GM19099 (cell line): ENCODE measurements around the gene SLC1A2.

Source experiments
- POLR2A ChIP-seq: IDR thresholded peaks from 3 replicates; pipeline ENCODE4 v1.6.1; 2011; ENCODE audit warnings: low read depth; ENCODE audit not compliant: insufficient read length; ENCODE audit errors: extremely low read depth

SLC1A2 gene

DNA sequence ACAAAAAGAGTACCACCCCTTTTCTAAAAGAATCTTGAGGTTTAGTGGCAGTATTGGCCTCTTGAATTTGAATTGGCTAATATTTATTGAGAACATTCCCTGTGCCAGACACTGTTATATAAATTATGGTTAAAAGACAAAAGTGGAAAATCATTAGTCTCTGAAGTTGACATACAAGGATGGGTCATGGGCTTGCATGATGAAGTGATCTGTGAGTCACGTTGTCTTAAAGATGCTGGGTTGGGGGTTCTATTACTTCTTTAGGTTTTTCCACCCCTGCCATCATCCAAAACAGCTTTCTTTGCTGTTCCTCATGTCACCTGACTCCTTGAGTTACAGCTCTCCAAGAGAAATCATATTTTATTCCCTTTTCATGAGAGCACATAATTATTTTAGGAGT is 195.4 kb downstream of the SLC1A2 start:
- TF ChIP-seq POLR2A = no peak

DNA sequence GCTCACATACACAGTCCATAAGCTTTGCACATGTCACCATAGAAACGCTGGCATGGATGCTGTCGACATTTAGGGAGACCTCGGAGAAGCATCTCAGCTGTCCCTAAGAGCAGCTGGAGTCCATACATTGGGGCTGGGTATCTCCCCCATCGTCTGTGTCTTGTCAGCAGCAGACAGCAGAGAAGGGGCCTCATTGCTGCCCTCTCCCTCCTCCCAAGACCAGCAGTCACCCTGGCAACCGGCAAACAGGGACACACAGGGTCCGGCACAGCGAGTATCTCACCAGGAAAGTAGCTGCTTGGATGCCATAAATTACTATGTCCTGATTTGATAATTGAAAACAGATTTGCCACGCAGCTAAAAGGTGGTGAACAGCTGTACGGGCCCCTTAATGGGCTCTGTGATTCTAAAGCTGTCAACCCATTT is 196.0 kb downstream of the SLC1A2 start:
- no peak for TF ChIP-seq POLR2A

DNA sequence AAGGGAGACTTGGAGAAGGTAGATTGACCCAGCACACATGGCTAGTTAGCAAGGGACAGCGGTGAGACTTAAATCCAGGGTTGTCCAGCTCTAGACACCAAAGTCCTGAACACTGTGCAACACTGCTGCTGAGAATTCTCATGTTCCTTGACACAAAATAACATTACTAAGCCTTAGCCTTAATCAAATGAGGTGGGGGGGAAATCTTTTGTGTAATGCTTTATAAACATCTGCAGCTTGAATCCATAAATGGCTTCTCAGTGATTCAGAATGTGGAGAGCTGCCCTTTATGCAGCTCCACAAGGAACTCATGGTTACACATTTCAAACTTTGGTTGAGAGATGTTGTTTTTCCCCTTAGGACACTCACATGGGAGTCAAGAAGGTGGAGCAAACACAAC is 200.4 kb downstream of the SLC1A2 start:
- no peak for TF ChIP-seq POLR2A

DNA sequence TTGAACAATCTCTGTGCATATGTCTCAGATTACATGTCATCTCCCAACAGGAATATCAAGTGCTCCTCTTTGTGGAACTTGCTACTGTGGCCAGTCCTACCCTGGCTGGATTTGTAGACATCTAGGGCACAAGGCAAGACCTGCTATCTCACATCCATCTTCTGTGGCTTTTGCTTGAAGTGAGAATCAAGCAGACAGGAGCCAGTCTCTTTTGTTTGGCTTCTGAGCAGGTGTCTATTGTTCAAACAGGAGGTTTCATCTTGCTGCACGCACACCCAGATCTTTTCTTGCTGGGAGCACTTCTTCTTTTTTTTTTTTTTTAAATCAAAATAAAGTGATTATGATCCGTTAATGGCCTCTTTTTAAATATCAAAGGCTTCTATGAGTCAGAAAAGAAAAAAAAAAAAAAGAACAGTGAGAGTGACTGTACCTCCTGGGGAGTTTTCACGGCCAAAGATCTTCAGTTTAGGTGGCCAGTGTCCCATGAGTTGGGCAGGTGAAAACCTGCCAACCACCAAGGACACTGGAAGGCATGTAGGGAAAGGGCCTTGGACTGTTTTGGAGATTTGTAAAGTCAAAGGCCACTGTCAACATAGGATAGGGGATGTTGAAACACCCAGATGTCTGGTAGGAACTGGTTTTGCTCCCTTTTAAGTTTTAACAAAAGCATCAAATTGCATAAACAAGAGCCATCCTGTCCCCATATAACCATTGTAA is 202.2 kb downstream of the SLC1A2 start:
- TF ChIP-seq POLR2A = no peak

DNA sequence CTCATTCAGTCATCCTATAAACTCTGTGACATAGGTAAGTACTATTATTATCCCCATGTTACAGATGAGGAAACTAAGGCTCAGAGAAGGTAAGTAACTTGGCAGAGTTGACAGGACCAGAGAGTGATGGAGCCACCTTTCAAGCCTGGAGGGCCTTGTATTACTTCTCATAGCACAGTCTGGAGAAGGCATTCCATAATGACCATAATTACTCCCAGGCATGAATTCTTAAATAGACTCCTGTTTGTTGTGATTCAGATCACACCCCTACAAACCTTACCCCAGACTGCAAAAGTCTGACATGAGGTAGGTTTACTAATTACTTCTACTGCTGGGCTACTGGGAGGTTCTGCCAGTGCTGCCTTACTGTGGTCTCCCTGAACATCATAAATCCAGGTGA is 203.4 kb downstream of the SLC1A2 start:
- TF ChIP-seq POLR2A = no peak

DNA sequence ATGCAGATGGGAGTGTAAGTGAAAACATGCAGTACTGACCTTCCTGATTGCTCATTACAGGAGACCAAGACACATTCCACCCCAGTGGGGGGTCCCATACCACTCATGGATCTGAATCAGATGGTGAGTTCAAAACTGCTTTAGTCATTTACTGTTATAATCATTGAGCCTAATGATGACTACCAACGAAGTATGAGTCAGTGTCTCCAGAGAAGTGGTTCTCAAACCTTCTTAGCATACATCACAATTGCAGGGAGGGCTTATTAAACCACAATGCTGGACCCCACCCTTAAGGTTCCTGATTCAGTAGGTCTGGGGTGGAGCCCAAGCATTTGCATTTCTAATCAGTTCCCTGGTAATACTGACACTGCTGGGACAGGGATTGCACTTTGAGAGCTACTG is 204.6 kb downstream of the SLC1A2 start:
- TF ChIP-seq POLR2A = no peak

DNA sequence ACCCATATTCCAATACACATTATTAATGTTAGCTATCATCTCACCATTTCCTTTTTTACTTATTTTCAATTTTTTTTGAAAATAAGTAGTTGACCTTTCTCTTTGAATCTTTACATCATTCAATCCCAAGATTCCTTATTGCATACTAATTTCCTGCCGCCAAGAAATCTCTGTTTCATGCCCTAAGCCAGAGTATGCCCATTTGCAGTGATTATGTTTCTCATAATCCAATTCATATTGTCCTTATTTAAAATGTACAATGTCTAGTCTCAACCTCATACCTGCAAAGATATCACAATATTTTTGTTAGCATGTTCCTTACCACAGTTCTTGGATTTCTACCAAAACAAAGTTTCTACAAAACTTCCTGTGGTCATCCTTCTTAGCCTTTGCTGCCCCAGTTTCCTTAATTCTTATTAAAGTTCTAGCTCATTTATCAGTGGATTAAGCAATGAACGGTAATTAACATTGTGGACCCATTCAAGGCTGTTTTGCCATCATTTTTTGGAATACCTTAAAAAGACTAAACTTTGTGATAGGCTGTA is 205.1 kb downstream of the SLC1A2 start:
- no peak for TF ChIP-seq POLR2A

DNA sequence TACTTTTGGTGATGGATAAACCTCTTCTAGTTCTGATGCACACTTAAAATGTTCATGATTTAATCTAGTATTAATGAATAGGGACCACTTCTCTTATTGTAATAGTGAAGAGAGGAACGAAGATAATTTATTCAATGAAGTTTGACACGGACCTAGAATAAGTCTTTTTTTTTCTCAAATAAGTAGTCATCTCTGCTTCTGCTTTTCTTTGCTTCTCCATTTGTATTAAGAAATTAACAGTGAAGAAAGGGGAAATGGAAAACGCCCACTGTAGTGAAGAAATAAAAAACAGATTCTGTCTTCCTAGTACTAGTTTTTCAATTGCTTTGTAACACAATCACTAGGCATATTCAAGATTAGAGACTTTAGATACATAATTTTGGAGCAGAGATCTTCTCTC is 207.4 kb downstream of the SLC1A2 start:
- no peak for TF ChIP-seq POLR2A

DNA sequence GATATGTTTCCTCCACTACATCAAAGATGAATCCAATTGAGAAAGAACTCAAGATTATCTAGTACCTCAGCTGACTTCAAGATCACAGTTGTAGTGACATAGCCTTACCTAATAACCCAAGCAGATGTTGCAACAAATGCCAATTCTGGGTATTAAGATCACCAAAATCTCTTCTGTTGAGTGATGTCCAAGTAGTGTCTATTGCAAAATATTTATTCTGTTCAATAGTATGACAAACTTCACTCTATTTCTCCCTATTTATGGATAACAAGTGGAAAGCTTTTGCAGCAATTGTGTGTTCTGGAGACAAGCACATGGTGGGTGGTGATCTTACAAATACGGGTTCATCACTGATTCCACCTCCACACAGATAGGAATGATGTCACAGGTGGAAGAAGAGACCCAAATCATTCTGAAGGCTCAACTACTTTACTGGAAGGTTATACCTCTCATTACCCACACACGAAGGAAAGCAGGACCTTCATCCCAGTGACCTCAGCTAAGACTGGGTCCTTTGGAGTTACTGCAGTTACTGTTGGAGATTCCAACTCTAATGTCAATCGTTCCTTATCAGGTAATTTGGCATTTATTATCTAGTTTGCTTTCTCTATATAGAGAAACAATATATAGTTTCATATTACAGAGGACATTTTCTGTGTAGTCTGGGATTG is 208.3 kb downstream of the SLC1A2 start:
- no peak for TF ChIP-seq POLR2A

DNA sequence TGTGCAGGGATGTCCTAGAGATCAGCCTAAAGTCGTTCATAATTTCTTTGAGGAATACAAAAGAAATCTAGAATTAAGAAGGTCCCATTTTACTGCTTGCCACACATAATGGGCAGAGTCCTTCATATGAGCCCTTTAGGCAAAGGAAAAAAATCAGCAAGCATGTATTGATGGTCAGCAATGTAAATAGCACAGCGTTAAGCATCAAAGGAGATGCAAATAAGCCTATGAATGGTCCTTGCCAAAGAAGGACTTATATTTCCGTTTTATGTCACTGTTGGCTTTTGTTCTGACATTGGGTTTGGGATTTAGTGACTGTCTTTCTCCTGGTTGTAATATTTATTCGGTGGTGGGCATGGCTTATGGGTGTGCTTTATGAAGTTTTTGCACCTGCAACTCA is 210.6 kb downstream of the SLC1A2 start:
- TF ChIP-seq POLR2A = no peak

DNA sequence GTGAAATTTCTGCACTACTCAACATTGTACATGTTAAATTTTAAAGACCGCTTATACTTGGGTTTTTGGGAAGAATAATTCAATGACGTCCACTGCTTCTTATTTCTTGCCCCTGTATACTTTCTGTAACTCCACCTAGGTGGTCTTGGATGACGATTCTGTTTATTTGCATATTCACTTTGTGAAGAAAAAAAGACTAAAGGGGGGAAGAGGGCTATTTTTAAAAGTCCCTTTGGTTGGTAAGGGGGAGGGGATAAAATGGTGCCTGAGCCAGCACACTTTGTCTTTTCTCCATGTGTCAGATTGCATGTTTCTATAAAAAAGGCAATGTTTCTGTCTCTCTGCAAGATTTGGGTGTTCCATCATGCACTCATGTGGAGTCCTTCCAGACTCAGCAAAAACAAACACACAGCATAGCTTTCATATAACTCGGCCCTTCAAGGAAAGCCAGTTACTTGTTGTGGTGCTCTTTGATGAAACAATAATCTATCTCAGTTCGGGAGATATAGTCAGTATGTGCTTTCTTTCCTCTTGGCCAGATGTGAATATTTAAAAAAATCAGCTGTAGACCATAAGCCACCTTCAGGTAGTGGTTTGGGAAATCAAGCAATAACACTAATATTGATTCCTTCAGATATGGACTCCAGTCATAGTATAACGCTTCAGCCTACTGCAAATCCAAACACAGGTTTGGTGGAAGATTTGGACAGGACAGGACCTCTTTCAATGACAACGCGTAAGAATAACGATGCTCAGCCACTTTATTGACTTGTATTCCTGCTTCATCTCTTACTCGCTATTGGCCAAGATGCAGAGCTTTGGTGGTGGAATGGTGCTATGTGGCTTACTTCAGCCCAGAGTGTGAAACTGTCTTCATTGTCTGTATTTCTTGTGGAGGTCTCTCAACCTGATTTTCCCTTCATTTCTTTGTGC is 211.6 kb downstream of the SLC1A2 start:
- TF ChIP-seq POLR2A = no peak

DNA sequence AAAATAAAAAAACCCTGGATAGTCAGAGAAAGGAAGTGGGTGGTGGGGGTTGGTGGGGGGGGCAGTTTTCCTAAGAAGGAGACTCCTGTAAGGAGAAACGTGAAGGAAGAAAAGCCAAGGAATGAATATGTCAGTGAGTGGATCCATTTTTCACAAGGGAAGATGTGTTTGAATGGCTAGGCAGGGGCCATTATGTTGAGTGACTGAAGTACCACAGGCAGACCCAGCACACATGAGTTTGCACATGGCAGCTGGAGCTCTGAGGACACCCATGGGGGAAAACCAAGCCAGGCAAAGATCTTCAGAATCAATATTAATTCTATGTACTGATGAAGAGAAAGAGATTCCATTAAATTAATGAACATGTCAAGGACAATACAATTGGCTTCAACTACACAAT is 212.7 kb downstream of the SLC1A2 start:
- TF ChIP-seq POLR2A = no peak

DNA sequence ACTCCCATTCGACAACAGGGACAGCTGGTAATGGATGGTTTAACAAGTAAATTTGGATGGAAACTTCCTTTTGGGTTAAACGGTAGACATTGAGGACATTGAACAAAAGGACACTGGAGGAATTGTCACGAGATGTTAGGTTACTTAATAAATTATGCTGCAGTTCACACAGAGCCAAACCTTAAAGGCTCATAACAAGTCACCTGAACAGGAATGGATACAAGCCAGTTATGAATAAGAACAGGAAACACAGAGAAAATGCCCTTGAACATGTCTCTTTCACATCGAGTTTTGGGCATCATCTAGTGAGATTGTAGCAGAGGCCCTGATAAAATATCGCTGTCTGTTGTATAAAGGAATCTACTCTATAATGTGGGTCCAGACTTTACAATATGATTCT is 214.7 kb downstream of the SLC1A2 start:
- TF ChIP-seq POLR2A = no peak
